Measurements from ENCODE around the gene UGCG.
"Not testable (repeated sequence)": the region's sequence is repeated elsewhere in the genome, so short reads cannot be mapped to it uniquely, and the experiment has no call there.

Gene UGCG

DNA sequence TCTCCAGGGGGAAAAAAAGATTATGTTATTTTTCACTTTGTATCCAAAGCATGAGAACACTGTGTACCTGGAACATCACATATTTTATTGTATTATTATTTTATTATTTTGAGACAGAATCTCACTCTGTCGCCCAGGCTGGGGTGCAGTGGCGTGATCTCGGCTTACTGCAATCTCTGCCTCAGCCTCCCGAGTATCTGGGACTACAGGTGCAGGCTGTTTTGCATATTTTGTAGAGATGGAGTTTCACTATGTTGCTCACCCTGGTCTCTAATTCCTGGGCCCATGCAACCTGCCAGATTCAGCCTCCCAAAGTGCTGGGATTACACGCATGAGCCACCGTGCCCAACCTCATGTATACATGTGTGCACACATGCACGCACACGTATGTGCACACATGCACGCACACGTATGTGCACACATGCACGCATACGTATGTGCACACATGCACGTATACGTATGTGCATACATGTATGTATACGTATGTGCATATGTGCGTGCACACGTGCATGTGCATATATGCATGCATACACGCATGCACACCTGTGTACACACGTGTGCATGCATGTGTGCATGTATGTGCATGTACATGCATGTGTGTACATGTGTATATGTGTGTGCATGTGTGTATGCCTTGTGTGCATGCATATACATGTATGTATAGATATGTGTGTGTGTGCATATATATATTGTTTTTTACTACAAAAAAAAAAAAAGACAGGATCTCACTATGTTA is 9.5 kb upstream of the UGCG start:
- no peak overlapping the region for H3K4me3 ChIP-seq (ENCODE audit: control insufficient read depth, low read depth, low read length)
- TF ChIP-seq, protein P1, sequence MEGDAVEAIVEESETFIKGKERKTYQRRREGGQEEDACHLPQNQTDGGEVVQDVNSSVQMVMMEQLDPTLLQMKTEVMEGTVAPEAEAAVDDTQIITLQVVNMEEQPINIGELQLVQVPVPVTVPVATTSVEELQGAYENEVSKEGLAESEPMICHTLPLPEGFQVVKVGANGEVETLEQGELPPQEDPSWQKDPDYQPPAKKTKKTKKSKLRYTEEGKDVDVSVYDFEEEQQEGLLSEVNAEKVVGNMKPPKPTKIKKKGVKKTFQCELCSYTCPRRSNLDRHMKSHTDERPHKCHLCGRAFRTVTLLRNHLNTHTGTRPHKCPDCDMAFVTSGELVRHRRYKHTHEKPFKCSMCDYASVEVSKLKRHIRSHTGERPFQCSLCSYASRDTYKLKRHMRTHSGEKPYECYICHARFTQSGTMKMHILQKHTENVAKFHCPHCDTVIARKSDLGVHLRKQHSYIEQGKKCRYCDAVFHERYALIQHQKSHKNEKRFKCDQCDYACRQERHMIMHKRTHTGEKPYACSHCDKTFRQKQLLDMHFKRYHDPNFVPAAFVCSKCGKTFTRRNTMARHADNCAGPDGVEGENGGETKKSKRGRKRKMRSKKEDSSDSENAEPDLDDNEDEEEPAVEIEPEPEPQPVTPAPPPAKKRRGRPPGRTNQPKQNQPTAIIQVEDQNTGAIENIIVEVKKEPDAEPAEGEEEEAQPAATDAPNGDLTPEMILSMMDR (IDR thresholded peaks at IDR 0.05; ENCODE audit: control insufficient read depth, insufficient read depth, low read depth, low read length, missing control alignments), result no peak
- no peak for DNase-seq (ENCODE audit: low read depth)

DNA sequence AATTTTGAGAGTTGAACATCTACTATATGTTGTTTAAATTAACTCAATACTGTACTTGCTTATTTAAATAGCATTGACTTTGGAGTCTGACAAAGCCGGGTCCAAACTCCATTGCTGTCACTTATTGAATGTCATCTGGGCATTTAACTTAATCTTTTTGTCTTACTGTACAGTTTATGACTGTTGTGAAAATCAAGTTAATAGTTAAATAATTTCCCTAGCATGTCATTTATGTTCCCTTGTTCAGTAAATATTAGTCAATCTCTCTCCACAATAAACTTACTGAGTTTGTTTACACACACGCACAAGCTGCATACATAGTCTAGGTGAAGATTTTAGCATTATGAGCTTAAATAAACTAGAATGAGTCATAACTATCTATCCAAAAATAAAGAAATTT is 6.3 kb upstream of the UGCG start:
- H3K4me3 ChIP-seq (ENCODE audit: control insufficient read depth, low read depth, low read length), result no peak overlapping the region
- TF ChIP-seq, protein P1 (IDR thresholded peaks at IDR 0.05; ENCODE audit: control insufficient read depth, insufficient read depth, low read depth, low read length, missing control alignments), result no peak
- DNase-seq (ENCODE audit: low read depth), result no peak

DNA sequence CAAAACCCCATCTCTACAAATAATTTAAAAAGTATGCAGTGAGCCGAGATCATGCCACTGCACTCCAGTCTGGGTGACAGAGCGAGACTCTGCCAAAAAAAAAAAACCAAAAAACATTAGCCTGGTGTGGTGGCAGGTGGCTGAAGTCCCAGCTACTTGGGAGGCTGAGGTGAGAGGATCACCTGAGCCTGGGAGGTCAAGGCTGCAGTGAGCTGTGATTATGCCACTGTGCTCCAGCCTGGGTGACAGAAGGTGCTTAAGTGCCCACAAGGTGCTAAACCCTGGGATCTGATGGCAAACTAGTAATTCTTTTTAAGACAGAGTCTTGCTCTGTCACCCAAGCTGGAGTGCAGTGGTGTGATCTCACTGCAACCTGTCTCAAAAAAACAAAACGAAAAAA is 5.7 kb upstream of the UGCG start:
- DNase-seq (ENCODE audit: low read depth); H3K4me3 ChIP-seq (ENCODE audit: control insufficient read depth, low read depth, low read length): not testable (repeated sequence)

DNA sequence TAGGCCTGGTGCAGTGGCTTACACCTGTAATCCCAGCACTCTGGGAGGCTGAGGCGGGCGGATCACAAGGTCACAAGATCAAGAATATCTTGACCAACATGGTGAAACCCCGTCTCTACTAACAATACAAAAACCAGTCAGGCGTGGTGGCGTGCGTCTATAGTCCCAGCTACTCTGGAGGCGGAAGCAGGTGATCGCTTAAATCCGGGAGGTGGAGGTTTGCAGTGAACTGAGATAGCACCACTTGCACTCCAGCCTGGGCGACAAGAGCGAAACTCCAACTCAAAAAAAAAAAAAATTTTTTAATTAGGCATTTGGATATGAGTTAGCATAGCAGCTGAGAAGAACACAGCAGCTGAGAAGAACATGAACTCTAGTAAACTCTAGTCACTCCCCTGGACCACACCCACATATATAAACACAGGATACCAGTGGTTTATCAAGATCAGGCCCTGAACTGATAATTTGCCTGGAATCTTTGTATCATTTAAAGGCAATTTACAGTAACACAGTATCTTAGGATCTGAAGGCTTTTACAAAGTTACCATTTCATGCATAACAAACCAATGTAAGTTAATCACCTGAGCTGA is 4.6 kb upstream of the UGCG start:
- TF ChIP-seq, protein P1 (IDR thresholded peaks at IDR 0.05; ENCODE audit: control insufficient read depth, insufficient read depth, low read depth, low read length, missing control alignments), result no peak
- no peak overlapping the region for H3K4me3 ChIP-seq (ENCODE audit: control insufficient read depth, low read depth, low read length)
- DNase-seq (ENCODE audit: low read depth), result no peak

DNA sequence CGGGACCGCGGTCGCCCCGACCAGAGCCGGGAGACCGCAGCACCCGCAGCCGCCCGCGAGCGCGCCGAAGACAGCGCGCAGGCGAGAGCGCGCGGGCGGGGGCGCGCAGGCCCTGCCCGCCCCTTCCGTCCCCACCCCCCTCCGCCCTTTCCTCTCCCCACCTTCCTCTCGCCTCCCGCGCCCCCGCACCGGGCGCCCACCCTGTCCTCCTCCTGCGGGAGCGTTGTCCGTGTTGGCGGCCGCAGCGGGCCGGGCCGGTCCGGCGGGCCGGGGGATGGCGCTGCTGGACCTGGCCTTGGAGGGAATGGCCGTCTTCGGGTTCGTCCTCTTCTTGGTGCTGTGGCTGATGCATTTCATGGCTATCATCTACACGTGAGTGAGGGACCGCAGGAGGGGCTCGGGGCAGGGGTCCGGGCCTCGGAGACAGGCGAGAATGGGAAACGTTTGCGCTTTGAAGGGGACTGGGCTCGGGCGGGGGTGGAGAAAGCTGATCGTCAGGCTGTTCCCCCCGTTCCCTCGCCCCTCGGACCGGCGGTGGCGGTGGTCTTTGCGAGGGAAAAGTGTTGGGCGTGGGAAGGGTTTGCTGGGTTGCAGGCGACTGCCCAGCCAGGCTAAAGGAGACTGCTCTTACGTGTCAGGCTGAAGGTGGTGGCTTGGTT is 457 bp downstream of the UGCG start:
- no peak for DNase-seq (ENCODE audit: low read depth)
- H3K4me3 ChIP-seq (ENCODE audit: control insufficient read depth, low read depth, low read length), result peak overlapping the region; percentile 99
- TF ChIP-seq, protein P1 (IDR thresholded peaks at IDR 0.05; ENCODE audit: control insufficient read depth, insufficient read depth, low read depth, low read length, missing control alignments), result peak; percentile 6

DNA sequence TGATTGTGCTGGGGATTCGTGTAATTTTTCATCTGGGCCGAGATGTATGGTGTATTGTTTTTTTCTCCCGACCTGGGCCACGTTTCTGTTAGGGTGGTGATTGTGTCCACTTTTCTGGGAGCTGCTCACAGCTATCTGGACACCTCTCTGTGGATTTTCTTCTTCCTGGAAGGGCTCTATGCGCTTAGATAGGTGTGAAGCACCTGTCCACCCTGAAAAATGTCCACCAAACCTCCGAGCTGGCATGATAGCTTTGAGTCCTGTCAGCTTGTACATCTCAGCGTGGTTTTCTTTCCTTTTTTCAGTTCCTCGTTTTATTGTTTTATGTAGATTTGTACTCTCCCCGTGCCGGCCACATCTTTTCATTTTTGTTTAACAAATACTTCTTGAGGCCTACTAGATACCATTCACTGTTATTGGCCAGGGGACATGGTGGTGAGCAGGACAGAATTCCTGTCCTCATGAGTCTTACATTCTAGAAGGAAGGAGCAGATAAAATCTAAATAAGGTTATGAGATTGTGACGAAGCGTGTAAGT is 1.1 kb downstream of the UGCG start:
- DNase-seq (ENCODE audit: low read depth), result no peak
- TF ChIP-seq, protein P1 (IDR thresholded peaks at IDR 0.05; ENCODE audit: control insufficient read depth, insufficient read depth, low read depth, low read length, missing control alignments), result no peak
- peak overlapping the region; percentile 99 for H3K4me3 ChIP-seq (ENCODE audit: control insufficient read depth, low read depth, low read length)
